Stimulated activated CD8-positive, alpha-beta memory T cell treated with anti-CD3 and anti-CD28 coated beads, Interleukin-7, amount 100 ng/mL, for 48 hours (primary cell): ENCODE data around the gene OPRD1.

Experiments used
- DNase-seq, 2 donors: peaks; one replicate each; pipeline ENCODE4 v3.0.0-alpha.2; 2020; ENCODE audit warnings: low read depth in 1 of 2; ENCODE audit errors: extremely low read depth in 1 of 2

Gene OPRD1

GRCh38 chr1:28882009-28882628, 70.1 kb downstream of the OPRD1 start:
- DNase-seq: peak; percentile 52 to 63

- DNase-seq: no peak
Measured at GRCh38 chr1:28883242-28883616, 71.3 kb downstream of the OPRD1 start.

- DNase-seq: no peak
Measured at GRCh38 chr1:28885472-28885877, 73.5 kb downstream of the OPRD1 start.

GRCh38 chr1:28885977-28886730, 74.2 kb downstream of the OPRD1 start:
- DNase-seq: no peak

- peak; percentile 78 to 83 for DNase-seq
Measured at GRCh38 chr1:28886731-28887418, 74.9 kb downstream of the OPRD1 start.

- no peak for DNase-seq
Measured at GRCh38 chr1:28887419-28887834, 75.5 kb downstream of the OPRD1 start.

GRCh38 chr1:28887835-28888682, 76.1 kb downstream of the OPRD1 start:
- no peak for DNase-seq

GRCh38 chr1:28888915-28889314, 76.9 kb downstream of the OPRD1 start:
- DNase-seq: no peak

GRCh38 chr1:28889357-28889756, 77.4 kb downstream of the OPRD1 start:
- no peak for DNase-seq

GRCh38 chr1:28890435-28890834, 78.5 kb downstream of the OPRD1 start:
- no peak for DNase-seq

GRCh38 chr1:28890836-28891235, 78.9 kb downstream of the OPRD1 start:
- no peak for DNase-seq

- DNase-seq: no peak
Measured at GRCh38 chr1:28891256-28891655, 79.3 kb downstream of the OPRD1 start.

- DNase-seq: no peak
Measured at GRCh38 chr1:28893403-28894102, 81.6 kb downstream of the OPRD1 start.

- no peak for DNase-seq
Measured at GRCh38 chr1:28894785-28895184, 82.8 kb downstream of the OPRD1 start.

GRCh38 chr1:28895896-28896608, 84.1 kb downstream of the OPRD1 start:
- no peak for DNase-seq

- DNase-seq: no peak
Measured at GRCh38 chr1:28896609-28896986, 84.6 kb downstream of the OPRD1 start.

- no peak for DNase-seq
Measured at GRCh38 chr1:28897789-28898188, 85.8 kb downstream of the OPRD1 start.

GRCh38 chr1:28898405-28898881, 86.5 kb downstream of the OPRD1 start:
- DNase-seq: no peak

GRCh38 chr1:28899267-28899666, 87.3 kb downstream of the OPRD1 start:
- no peak for DNase-seq

GRCh38 chr1:28900562-28900961, 88.6 kb downstream of the OPRD1 start:
- DNase-seq: no peak
